ENCODE results near the gene GPR153. TPM values are rescaled to one million over a fixed set of nuclear protein-coding genes. Genes with fewer than 3 reads are reported as not detected.
"Not testable (repeated sequence)": the region's sequence is repeated elsewhere in the genome, so short reads cannot be mapped to it uniquely, and the experiment has no call there.

GPR153 gene
- total and polyA plus RNA-seq, 4 donors: 0.37 to 5.9 (median 2.7) TPM

GRCh38 chr1:6309564-6309963 is 48.7 kb upstream of the GPR153 start:
- Histone ChIP-seq H3K36me3 (ENCODE audit: control insufficient read depth in 4 of 4, insufficient read depth in 3 of 4, low read depth in 1 of 4, low read length in 3 of 4) (peaks cover 0 to 6% (median 2%) of the 10 kb centered on the region in 4 donors), H3K9ac (ENCODE audit: low read depth in 1 of 2, low read length in 2 of 2) (no peak overlapping the region), H3K4me1 (ENCODE audit: control insufficient read depth in 4 of 4, insufficient read depth in 4 of 4, low read length in 3 of 4) (no peaks in the 10 kb centered on the region), H3K27ac (ENCODE audit: low read depth in 1 of 2, low read length in 2 of 2) (no peak overlapping the region), H3K9me3 (ENCODE audit: control insufficient read depth in 4 of 4, low read length in 3 of 4) (no peaks in the 10 kb centered on the region), H3K27me3 (ENCODE audit: control insufficient read depth in 4 of 4, insufficient read depth in 4 of 4, low read length in 3 of 4) (no peaks in the 10 kb centered on the region), H3K4me3 (ENCODE audit: low read depth in 1 of 3, low read length in 3 of 3) (no peak overlapping the region)
- 94% methylated on average over 7 of the region's 7 CpGs for WGBS
- DNase-seq (ENCODE audit: low spot score): no peak
- TF ChIP-seq REST (IDR thresholded peaks at IDR 0.05) (no peak), CTCF (IDR thresholded peaks at IDR 0.05; ENCODE audit: low read depth, low read length, missing input control) (no peak), NR2F2 (IDR thresholded peaks at IDR 0.05) (no peak), HNF4A (conservative IDR thresholded peaks at IDR 0.05) (no peak), SP1 (IDR thresholded peaks at IDR 0.05) (no peak), EGR1 (IDR thresholded peaks at IDR 0.05; ENCODE audit: low read depth in 2 of 2) (no peak), MAX (IDR thresholded peaks at IDR 0.05) (no peak), FOXA2 (IDR thresholded peaks at IDR 0.05) (no peak), ZBTB33 (IDR thresholded peaks at IDR 0.05) (no peak), GABPA (IDR thresholded peaks at IDR 0.05 in 1 of 2, conservative IDR thresholded peaks at IDR 0.05 in 1 of 2) (no peak), YY1 (IDR thresholded peaks at IDR 0.05) (no peak), RAD21 (IDR thresholded peaks at IDR 0.05) (no peak), ATF3 (IDR thresholded peaks at IDR 0.05) (no peak), FOXA1 (IDR thresholded peaks at IDR 0.05) (no peak), TAF1 (conservative IDR thresholded peaks at IDR 0.05) (no peak), RXRA (IDR thresholded peaks at IDR 0.05) (no peak)

GRCh38 chr1:6308449-6308848 is 47.6 kb upstream of the GPR153 start:
- Histone ChIP-seq H3K27me3 (ENCODE audit: control insufficient read depth in 4 of 4, insufficient read depth in 4 of 4, low read length in 3 of 4) (no peaks in the 10 kb centered on the region), H3K4me3 (ENCODE audit: low read depth in 1 of 3, low read length in 3 of 3) (no peak overlapping the region), H3K4me1 (ENCODE audit: control insufficient read depth in 4 of 4, insufficient read depth in 4 of 4, low read length in 3 of 4) (no peaks in the 10 kb centered on the region), H3K36me3 (ENCODE audit: control insufficient read depth in 4 of 4, insufficient read depth in 3 of 4, low read depth in 1 of 4, low read length in 3 of 4) (peaks cover 0 to 4% (median 0%) of the 10 kb centered on the region in 4 donors), H3K27ac (ENCODE audit: low read depth in 1 of 2, low read length in 2 of 2) (no peak overlapping the region), H3K9ac (ENCODE audit: low read depth in 1 of 2, low read length in 2 of 2) (no peak overlapping the region), H3K9me3 (ENCODE audit: control insufficient read depth in 4 of 4, low read length in 3 of 4) (no peaks in the 10 kb centered on the region)
- no peak for DNase-seq (ENCODE audit: low spot score)
- TF ChIP-seq SP1 (IDR thresholded peaks at IDR 0.05): no peak
- 95% methylated on average over 13 of the region's 13 CpGs for WGBS

- not testable (repeated sequence) for H3K4me1 ChIP-seq (ENCODE audit: control insufficient read depth in 4 of 4, insufficient read depth in 4 of 4, low read length in 3 of 4); H3K4me3 ChIP-seq (ENCODE audit: low read depth in 1 of 3, low read length in 3 of 3); H3K27ac ChIP-seq (ENCODE audit: low read depth in 1 of 2, low read length in 2 of 2); H3K9me3 ChIP-seq (ENCODE audit: control insufficient read depth in 4 of 4, low read length in 3 of 4); H3K36me3 ChIP-seq (ENCODE audit: control insufficient read depth in 4 of 4, insufficient read depth in 3 of 4, low read depth in 1 of 4, low read length in 3 of 4); H3K9ac ChIP-seq (ENCODE audit: low read depth in 1 of 2, low read length in 2 of 2); DNase-seq (ENCODE audit: low spot score); H3K27me3 ChIP-seq (ENCODE audit: control insufficient read depth in 4 of 4, insufficient read depth in 4 of 4, low read length in 3 of 4)
- WGBS: 93% methylated on average over 7 of the region's 7 CpGs
Observed at GRCh38 chr1:6307682-6308081, 46.8 kb upstream of the GPR153 start.

All from liver (tissue), 9 donors.